OCI-LY7 (cell line): ENCODE data around the gene TBC1D9B. TPM values are rescaled to one million over a fixed set of nuclear protein-coding genes. Genes with fewer than 3 reads are reported as not detected.

ENCODE experiments used
- BruUV-seq: library from RNA; stranded (reverse); fragments of 400-500 nt; replicated peaks from 2 replicates; lab custom pipeline; 2021; lab: Mats Ljungman, UMichigan
- CTCF ChIA-PET: fragments of 300-600 bp; sonication (Branson Sonifier 250); formaldehyde crosslinking; loops from one replicate; lab custom pipeline; 2022; ENCODE audit warnings: antibody characterized with exemption; ENCODE audit not compliant: unreplicated experiment; lab: Charles Lee
- POLR2A ChIA-PET: fragments of 300-600 bp; sonication (Branson Sonifier 250); formaldehyde crosslinking; loops from one replicate; lab custom pipeline; 2022; ENCODE audit warnings: antibody characterized with exemption; lab: Charles Lee
- DNase-seq: peaks from one replicate; pipeline ENCODE4 v3.0.0-alpha.2; 2015; ENCODE audit warnings: low spot score
- H2AFZ ChIP-seq: fragments of 200-600 bp; sonication (generic), shearing (Covaris generic); 2 replicates; pipeline ENCODE4 v1.6.1; 2014; ENCODE audit warnings: mild to moderate bottlenecking, antibody characterized with exemption, low read length, moderate library complexity
- H3K27ac ChIP-seq: fragments of 200-600 bp; sonication (generic); 2 replicates; pipeline ENCODE4 v1.5.1; 2014; ENCODE audit warnings: mixed run types, low read depth, mild to moderate bottlenecking, moderate library complexity, low read length, inconsistent platforms; ENCODE audit not compliant: poor library complexity, severe bottlenecking
- H3K36me3 ChIP-seq: fragments of 200-600 bp; sonication (generic); 2 replicates; pipeline ENCODE4 v1.6.1; 2014; ENCODE audit warnings: mild to moderate bottlenecking, antibody characterized with exemption, low read length, moderate library complexity, mixed read lengths; ENCODE audit not compliant: insufficient read depth
- H3K4me1 ChIP-seq: fragments of 200-600 bp; sonication (generic); 2 replicates; pipeline ENCODE4 v1.5.1; 2014; ENCODE audit warnings: mild to moderate bottlenecking, low read length; ENCODE audit not compliant: insufficient read depth, poor library complexity, severe bottlenecking
- H3K4me2 ChIP-seq: fragments of 200-600 bp; sonication (generic); 2 replicates; pipeline ENCODE4 v1.6.1; 2014; ENCODE audit warnings: mild to moderate bottlenecking, low read length
- H3K4me3 ChIP-seq: fragments of 200-600 bp; sonication (generic); 2 replicates; pipeline ENCODE4 v1.5.1; 2014; ENCODE audit warnings: mild to moderate bottlenecking, low read depth, low read length; ENCODE audit not compliant: poor library complexity, severe bottlenecking
- H3K79me2 ChIP-seq: fragments of 200-600 bp; sonication (generic); 2 replicates; pipeline ENCODE4 v1.6.1; 2016; ENCODE audit warnings: low read depth, mild to moderate bottlenecking, low read length, moderate library complexity, mixed read lengths; ENCODE audit not compliant: insufficient read depth
- H3K9me2 ChIP-seq: fragments of 200-600 bp; sonication (generic); 2 replicates; pipeline ENCODE4 v1.6.1; 2016; ENCODE audit warnings: mild to moderate bottlenecking, low read length, mixed read lengths; ENCODE audit not compliant: insufficient read depth
- H3K9me3 ChIP-seq: fragments of 200-600 bp; sonication (generic); 2 replicates; pipeline ENCODE4 v1.6.1; 2014; ENCODE audit warnings: mild to moderate bottlenecking, mixed run types, low read length, mixed read lengths
- H4K20me1 ChIP-seq: fragments of 200-600 bp; sonication (generic); 2 replicates; pipeline ENCODE4 v1.6.1; 2014; ENCODE audit warnings: mild to moderate bottlenecking, antibody characterized with exemption, low read length, moderate library complexity, mixed read lengths; ENCODE audit not compliant: insufficient read depth
- EZH2phosphoT487 ChIP-seq: fragments of 200-600 bp; sonication (generic); IDR thresholded peaks from 2 replicates; pipeline ENCODE4 v1.6.1; 2018; ENCODE audit warnings: low read depth, borderline replicate concordance, mild to moderate bottlenecking, mixed run types, antibody characterized with exemption, low read length, moderate library complexity, mixed read lengths
- intact Hi-C: fragments of 100-400 bp; cut with micrococcal nuclease; formaldehyde crosslinking; loops from one replicate; pipeline ENCODE4 v1.10.0; 2022; ENCODE audit not compliant: unreplicated experiment
- total RNA-seq, 2 experiments: library from RNA; depleted of rRNA in 1 of 2; stranded (reverse); fragments of >200 nt in 1 of 2; shearing (Covaris generic) in 1 of 2; gene quantifications; 2 replicates each; pipeline ENCODE4 v1.2.3, GENCODE V29; 2014 to 2022
- TF ChIP-seq, protein P1 (sequence below): fragments of 200-600 bp; sonication (generic); conservative IDR thresholded peaks from 2 replicates; pipeline ENCODE4 v1.5.1; 2014; ENCODE audit warnings: mild to moderate bottlenecking, antibody characterized with exemption, low read length, moderate library complexity, mixed read lengths

Gene TBC1D9B
- total RNA-seq, 2 experiments from 2014 or later, result 52.2 to 106 TPM

DNA sequence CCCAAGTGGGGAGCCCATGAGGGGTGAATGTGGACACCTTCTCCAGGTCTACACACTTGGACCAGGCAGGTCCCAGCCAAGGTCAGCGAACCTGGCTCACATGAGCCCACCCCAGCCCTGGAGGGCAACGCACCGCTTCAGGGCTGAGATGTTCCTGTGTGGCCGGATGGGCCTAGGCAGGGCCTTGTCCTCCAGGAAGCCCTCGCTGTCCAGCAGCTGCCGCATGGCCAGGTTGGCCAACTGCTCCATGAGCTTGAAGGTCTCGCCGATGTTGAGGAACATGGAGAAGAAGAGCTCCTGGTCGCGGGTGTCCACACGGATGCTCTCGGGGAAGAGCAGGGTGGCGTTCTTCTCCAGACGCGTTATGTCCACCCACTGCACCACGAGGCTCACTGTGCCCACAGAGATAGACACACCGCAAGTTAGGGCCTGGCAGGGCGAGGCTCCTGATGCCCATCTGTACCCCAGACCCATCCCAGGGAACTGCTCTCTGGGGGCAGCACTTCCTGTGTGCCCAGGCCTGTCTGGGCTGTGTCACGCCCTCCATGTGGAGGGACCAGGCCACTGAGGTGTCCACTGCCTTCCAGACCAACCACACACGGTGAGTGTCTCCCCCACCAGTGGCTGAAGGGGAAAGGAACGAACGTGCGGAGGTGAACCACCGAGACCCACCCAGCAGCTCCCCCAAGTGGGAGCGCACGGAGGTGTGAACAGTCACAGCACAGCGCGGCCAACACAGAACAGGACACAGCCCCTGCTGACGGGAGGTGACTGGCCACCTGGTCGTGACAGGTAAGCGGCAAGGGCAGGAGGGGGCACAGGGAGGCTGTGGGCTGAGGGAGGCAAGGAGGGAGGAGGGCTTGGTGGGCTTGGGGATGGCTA, 14.4 kb downstream of the TBC1D9B start:
- BruUV-seq, result no TSS peak
- CTCF ChIA-PET, result no interaction called here
- POLR2A ChIA-PET, result interaction anchor here (1.0 kb wide), 1 partner anchor 20 kb away, joined by 3 read pairs; no protein-coding TSS in a partner anchor

DNA sequence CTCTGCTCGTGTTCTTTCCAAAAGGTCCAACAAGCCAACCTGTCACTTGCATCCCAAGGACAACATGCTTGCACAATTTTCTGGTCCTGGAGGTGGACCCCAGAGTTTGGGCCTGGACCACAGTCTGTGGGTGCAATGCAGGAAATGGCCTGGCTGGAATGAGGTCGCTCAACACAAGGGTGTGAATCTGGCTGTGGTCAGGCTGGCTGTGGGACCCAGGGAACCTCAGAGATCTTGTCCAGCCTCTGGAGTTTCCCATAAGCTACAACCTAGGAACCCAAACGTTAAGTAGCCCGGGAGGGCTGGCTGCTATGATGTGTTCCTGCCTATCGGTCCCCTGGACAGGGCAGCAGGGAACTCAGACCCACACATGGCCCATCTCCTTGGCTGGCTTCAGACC, 15.4 kb downstream of the TBC1D9B start:
- Histone ChIP-seq H2AFZ (no peak overlapping the region), H4K20me1 (no peaks in the 10 kb centered on the region), H3K4me1 (no peaks in the 10 kb centered on the region), H3K9me3 (no peaks in the 10 kb centered on the region), H3K4me3 (no peak overlapping the region), H3K27ac (no peak overlapping the region), H3K79me2 (no peaks in the 10 kb centered on the region), H3K36me3 (peaks cover 91% of the 10 kb centered on the region), H3K4me2 (no peak overlapping the region), H3K9me2 (no peaks in the 10 kb centered on the region)
- POLR2A ChIA-PET, result no interaction called here
- no TSS peak for BruUV-seq
- DNase-seq, result no peak
- CTCF ChIA-PET, result no interaction called here
- TF ChIP-seq, protein P1, sequence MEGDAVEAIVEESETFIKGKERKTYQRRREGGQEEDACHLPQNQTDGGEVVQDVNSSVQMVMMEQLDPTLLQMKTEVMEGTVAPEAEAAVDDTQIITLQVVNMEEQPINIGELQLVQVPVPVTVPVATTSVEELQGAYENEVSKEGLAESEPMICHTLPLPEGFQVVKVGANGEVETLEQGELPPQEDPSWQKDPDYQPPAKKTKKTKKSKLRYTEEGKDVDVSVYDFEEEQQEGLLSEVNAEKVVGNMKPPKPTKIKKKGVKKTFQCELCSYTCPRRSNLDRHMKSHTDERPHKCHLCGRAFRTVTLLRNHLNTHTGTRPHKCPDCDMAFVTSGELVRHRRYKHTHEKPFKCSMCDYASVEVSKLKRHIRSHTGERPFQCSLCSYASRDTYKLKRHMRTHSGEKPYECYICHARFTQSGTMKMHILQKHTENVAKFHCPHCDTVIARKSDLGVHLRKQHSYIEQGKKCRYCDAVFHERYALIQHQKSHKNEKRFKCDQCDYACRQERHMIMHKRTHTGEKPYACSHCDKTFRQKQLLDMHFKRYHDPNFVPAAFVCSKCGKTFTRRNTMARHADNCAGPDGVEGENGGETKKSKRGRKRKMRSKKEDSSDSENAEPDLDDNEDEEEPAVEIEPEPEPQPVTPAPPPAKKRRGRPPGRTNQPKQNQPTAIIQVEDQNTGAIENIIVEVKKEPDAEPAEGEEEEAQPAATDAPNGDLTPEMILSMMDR, result no peak
- TF ChIP-seq EZH2phosphoT487, result no peak
- intact Hi-C loops, result no loop called here

More for the DNA sequence above, 14.4 kb downstream of the TBC1D9B start:
- intact Hi-C loops, result no loop called here
- H3K4me2 ChIP-seq, result no peak overlapping the region
- H3K27ac ChIP-seq, result no peak overlapping the region
- DNase-seq, result no peak
- no peak overlapping the region for H2AFZ ChIP-seq
- H3K4me1 ChIP-seq, result no peaks in the 10 kb centered on the region
- no peak for TF ChIP-seq EZH2phosphoT487
- TF ChIP-seq, protein P1, result no peak
- H3K4me3 ChIP-seq, result no peak overlapping the region
- H3K9me2 ChIP-seq, result no peaks in the 10 kb centered on the region
- peaks cover 91% of the 10 kb centered on the region for H3K36me3 ChIP-seq
- no peaks in the 10 kb centered on the region for H3K9me3 ChIP-seq
- H3K79me2 ChIP-seq, result no peaks in the 10 kb centered on the region
- no peaks in the 10 kb centered on the region for H4K20me1 ChIP-seq
